HepG2 (cell line): ENCODE measurements around the gene CRIM1. TPM values are rescaled to one million over a fixed set of nuclear protein-coding genes. Genes with fewer than 3 reads are reported as not detected.

Experiments
- ATAC-seq: fragments of 200-7000 bp; cut with Tn5 transposase; 3 replicates; pipeline ENCODE4 v1.9.1; 2020; ENCODE audit warnings: mild to moderate bottlenecking, moderate library complexity
- BruUV-seq: library from RNA; stranded (reverse); fragments of 400-500 nt; replicated peaks from 2 replicates; lab custom pipeline; 2021; lab: Mats Ljungman, UMichigan
- CTCF ChIA-PET: fragments of 300-600 bp; formaldehyde crosslinking; extraction: SDS; loops from one replicate; lab custom pipeline; 2021; ENCODE audit warnings: low total read pairs, inconsistent platforms, low intra/inter-chr PET ratio; lab: Yijun Ruan, JAX
- POLR2A ChIA-PET: fragments of 350-600 bp; sonication (Branson Sonifier 250); formaldehyde crosslinking; loops from one replicate; lab custom pipeline; 2020; ENCODE audit warnings: antibody characterized with exemption, inconsistent platforms; lab: Yijun Ruan, JAX
- DNase-seq: peaks from one replicate; pipeline ENCODE4 v3.0.0-alpha.2; 2015; ENCODE audit warnings: low spot score
- FAIRE-seq: peaks from 3 replicates; lab custom pipeline; 2011; peaks lifted over from hg19 to GRCh38; lab: Jason Lieb, UNC
- H2AFZ ChIP-seq: one replicate; pipeline ENCODE4 v1.6.1; 2011; ENCODE audit warnings: low read length, inconsistent platforms
- H3K27ac ChIP-seq: fragments of 300-600 bp; 3 replicates; pipeline ENCODE4 v1.8.0; 2011; ENCODE audit warnings: mixed run types, mild to moderate bottlenecking, mixed read lengths, low read length, inconsistent platforms; ENCODE audit not compliant: insufficient read depth; ENCODE audit errors: extremely low read length
- H3K27me3 ChIP-seq, 2 experiments: fragments of 200-600 bp in 1 of 2; 2 replicates in 1 of 2; 3 replicates in 1 of 2; pipeline versions ENCODE4 v1.6.0 to v1.8.0; 2011; ENCODE audit warnings: low read length in 2 of 2, mild to moderate bottlenecking in 2 of 2, moderate library complexity in 2 of 2, inconsistent platforms in 1 of 2; ENCODE audit not compliant: insufficient read depth in 2 of 2, control insufficient read depth in 1 of 2
- H3K36me3 ChIP-seq, 2 experiments: fragments of 200-600 bp in 1 of 2; replicated peaks in 1 of 2; 2 replicates in 1 of 2; 3 replicates in 1 of 2; pipeline versions ENCODE4 v1.5.1 to v1.8.0; 2011; ENCODE audit warnings: low read length in 2 of 2, inconsistent platforms in 1 of 2; ENCODE audit not compliant: insufficient read depth in 2 of 2, control insufficient read depth in 1 of 2
- H3K4me1 ChIP-seq: 2 replicates; pipeline ENCODE4 v1.5.1; 2012; ENCODE audit warnings: low read length, inconsistent platforms; ENCODE audit not compliant: insufficient read depth
- H3K4me2 ChIP-seq: 2 replicates; pipeline ENCODE4 v1.6.0; 2011; ENCODE audit warnings: low read depth, low read length, inconsistent platforms
- H3K4me3 ChIP-seq, 3 experiments: fragments of 200-600 bp in 1 of 3; sonication (generic), shearing (Covaris generic) in 1 of 3; replicated peaks in 1 of 3; 2 replicates each; pipeline ENCODE4 v1.5.1; 2011 to 2016; ENCODE audit warnings: low read length in 3 of 3, inconsistent platforms in 2 of 3, low read depth in 2 of 3, mild to moderate bottlenecking in 2 of 3, control low read depth in 1 of 3, mixed read lengths in 1 of 3; ENCODE audit not compliant: insufficient read depth in 1 of 3
- H3K79me2 ChIP-seq: one replicate; pipeline ENCODE4 v1.6.1; 2011; ENCODE audit warnings: low read length, inconsistent platforms; ENCODE audit not compliant: insufficient read depth
- H3K9ac ChIP-seq: 2 replicates; pipeline ENCODE4 v1.6.0; 2011; ENCODE audit warnings: mild to moderate bottlenecking, low read depth, low read length, inconsistent platforms; ENCODE audit not compliant: insufficient read depth
- H3K9me3 ChIP-seq: 2 replicates; pipeline ENCODE4 v1.5.1; 2012; ENCODE audit warnings: mild to moderate bottlenecking, low read length
- H4K20me1 ChIP-seq: 2 replicates; pipeline ENCODE4 v1.6.0; 2011; ENCODE audit warnings: inconsistent platforms, mild to moderate bottlenecking, low read length, moderate library complexity; ENCODE audit not compliant: insufficient read depth
- ARID4A ChIP-seq: sonication (generic); formaldehyde crosslinking; IDR thresholded peaks from 2 replicates; pipeline ENCODE4 v1.5.0; 2020; ENCODE audit warnings: mild to moderate bottlenecking, missing genetic modification reagents, borderline replicate concordance
- ATAD3A ChIP-seq: sonication (generic); formaldehyde crosslinking; IDR thresholded peaks from 2 replicates; pipeline ENCODE4 v1.4.0; 2020; ENCODE audit warnings: missing genetic modification reagents
- ELK4 ChIP-seq: sonication (generic); formaldehyde crosslinking; IDR thresholded peaks from 2 replicates; pipeline ENCODE4 v1.9.0; 2021; ENCODE audit warnings: missing genetic modification reagents, borderline replicate concordance
- NCOA1 ChIP-seq: sonication (generic); formaldehyde crosslinking; IDR thresholded peaks from 2 replicates; pipeline ENCODE4 v1.9.0; 2021; ENCODE audit warnings: missing genetic modification reagents
- NCOR1 ChIP-seq: fragments of 200-600 bp; sonication (generic); IDR thresholded peaks from 2 replicates; pipeline ENCODE4 v1.7.0; 2017; ENCODE audit warnings: antibody characterized with exemption, low read length, borderline replicate concordance
- SETDB1 ChIP-seq: sonication (generic); formaldehyde crosslinking; IDR thresholded peaks from 2 replicates; pipeline ENCODE4 v1.5.1; 2020; ENCODE audit warnings: missing genetic modification reagents, mild to moderate bottlenecking, borderline replicate concordance
- TERF1 ChIP-seq: sonication (generic); formaldehyde crosslinking; IDR thresholded peaks from 2 replicates; pipeline ENCODE4 v1.8.0; 2022; ENCODE audit warnings: mild to moderate bottlenecking, missing genetic modification reagents, moderate library complexity
- ZBTB37 ChIP-seq: sonication (generic); formaldehyde crosslinking; IDR thresholded peaks from 2 replicates; pipeline ENCODE4 v1.4.0; 2020; ENCODE audit warnings: mild to moderate bottlenecking, missing genetic modification reagents
- ZNF224 ChIP-seq: sonication (generic); formaldehyde crosslinking; IDR thresholded peaks from 2 replicates; pipeline ENCODE4 v1.5.0; 2020; ENCODE audit warnings: mild to moderate bottlenecking, missing genetic modification reagents
- ZNF616 ChIP-seq: sonication (generic); formaldehyde crosslinking; IDR thresholded peaks from 2 replicates; pipeline ENCODE4 v1.5.0; 2020; ENCODE audit warnings: low read depth, mild to moderate bottlenecking, missing genetic modification reagents
- ZNF619 ChIP-seq: sonication (generic); formaldehyde crosslinking; IDR thresholded peaks from 2 replicates; pipeline ENCODE4 v1.4.0; 2020; ENCODE audit warnings: mild to moderate bottlenecking, missing genetic modification reagents
- WGBS: methylation state at CpG from one replicate; pipeline ENCODE4 v1.1.6; 2017; ENCODE audit warnings: low lambda C conversion rate; 5-methylcytosine and 5-hydroxymethylcytosine counted together
- in situ Hi-C: cut with HindIII; loops from 2 replicates; pipeline ENCODE4 v1.10.0; 2017; ENCODE audit warnings: low pct_unique_long_range_greater_than_20kb; ENCODE audit not compliant: extremely low pct_ligation_motif_present
- intact Hi-C: fragments of 100-400 bp; cut with micrococcal nuclease; formaldehyde crosslinking; loops from one replicate; pipeline ENCODE4 v1.10.0; 2022; ENCODE audit not compliant: unreplicated experiment
- polyA plus RNA-seq, 8 experiments: library from polyadenylated mRNA; depleted of rRNA in 3 of 8; stranded (reverse) in 7 of 8; unstranded in 1 of 8; fragments of >200 nt; fragmentation: Illumina TruSeq in 4 of 8; extraction: Trizol in 4 of 8; gene quantifications; 2 replicates each; pipeline versions ENCODE4 v1.2.1 to v1.2.3, GENCODE V29; 2011 to 2016; ENCODE audit warnings: low read depth in 4 of 8, missing spikeins in 1 of 8, mixed read lengths in 1 of 8; ENCODE audit not compliant: insufficient read depth in 1 of 8
- total RNA-seq, 5 experiments: library from RNA; depleted of rRNA; stranded (reverse); fragments of >200 nt; fragmentation: Illumina TruSeq; extraction: Trizol; gene quantifications; 2 replicates each; pipeline ENCODE4 v1.2.3, GENCODE V29; 2016; ENCODE audit warnings: low read depth in 1 of 5

The CRIM1 gene
- total and polyA plus RNA-seq, 2 of the 13 experiments (the other 11 are each of a cell fraction or from before 2014, with no cell fraction given): 39.1 to 69.9 TPM

GRCh38 chr2:36423619-36424120, 68.1 kb downstream of the CRIM1 start:
- intact Hi-C loops: no loop called here
- DNase-seq (no peak), ATAC-seq (no peak)
- Histone ChIP-seq H3K27me3 (no peaks in the 10 kb centered on the region), H3K79me2 (peaks cover 55% of the 10 kb centered on the region), H3K4me1 (peaks cover 9% of the 10 kb centered on the region), H3K4me3 (no peak overlapping the region), H3K9me3 (no peaks in the 10 kb centered on the region)
- WGBS: 100% methylated on average over 1 of the region's 1 CpG
- POLR2A ChIA-PET: no interaction called here
- BruUV-seq: no TSS peak
- no peak for TF ChIP-seq ARID4A (CRISPR knock-in tag)
- no peak for TF ChIP-seq NCOA1 (CRISPR knock-in tag)
- no peak for TF ChIP-seq ZNF619 (CRISPR knock-in tag)
- no peak for TF ChIP-seq ELK4 (CRISPR knock-in tag)
- no peak for TF ChIP-seq ATAD3A
- no peak for TF ChIP-seq SETDB1 (CRISPR knock-in tag)
- TF ChIP-seq ZNF224: no peak
- no peak for TF ChIP-seq TERF1
- TF ChIP-seq ZNF616: no peak
- no peak for TF ChIP-seq ZBTB37 (CRISPR knock-in tag)
- no peak for TF ChIP-seq NCOR1
- TF ChIP-seq, all 625 proteins: peak for 0
- FAIRE-seq: no peak
- H3K9ac ChIP-seq: no peak overlapping the region
- CTCF ChIA-PET: no interaction called here
- no peak overlapping the region for H2AFZ ChIP-seq
- H4K20me1 ChIP-seq: peaks cover 27% of the 10 kb centered on the region
- H3K27ac ChIP-seq: no peak overlapping the region
- in situ Hi-C loops: no loop called here
- no peak overlapping the region for H3K4me2 ChIP-seq
- peaks cover 6 to 17% of the 10 kb centered on the region in 2 experiments for H3K36me3 ChIP-seq
